HG03442 (cell line): Measurements from ENCODE around the gene PTPN13.

Experiments
- ATAC-seq: cut with Tn5 transposase; IDR thresholded peaks from one replicate; pipeline ENCODE4 v1.9.1; 2021; ENCODE audit warnings: mild to moderate bottlenecking, moderate library complexity; ENCODE audit not compliant: unreplicated experiment

Gene PTPN13

DNA sequence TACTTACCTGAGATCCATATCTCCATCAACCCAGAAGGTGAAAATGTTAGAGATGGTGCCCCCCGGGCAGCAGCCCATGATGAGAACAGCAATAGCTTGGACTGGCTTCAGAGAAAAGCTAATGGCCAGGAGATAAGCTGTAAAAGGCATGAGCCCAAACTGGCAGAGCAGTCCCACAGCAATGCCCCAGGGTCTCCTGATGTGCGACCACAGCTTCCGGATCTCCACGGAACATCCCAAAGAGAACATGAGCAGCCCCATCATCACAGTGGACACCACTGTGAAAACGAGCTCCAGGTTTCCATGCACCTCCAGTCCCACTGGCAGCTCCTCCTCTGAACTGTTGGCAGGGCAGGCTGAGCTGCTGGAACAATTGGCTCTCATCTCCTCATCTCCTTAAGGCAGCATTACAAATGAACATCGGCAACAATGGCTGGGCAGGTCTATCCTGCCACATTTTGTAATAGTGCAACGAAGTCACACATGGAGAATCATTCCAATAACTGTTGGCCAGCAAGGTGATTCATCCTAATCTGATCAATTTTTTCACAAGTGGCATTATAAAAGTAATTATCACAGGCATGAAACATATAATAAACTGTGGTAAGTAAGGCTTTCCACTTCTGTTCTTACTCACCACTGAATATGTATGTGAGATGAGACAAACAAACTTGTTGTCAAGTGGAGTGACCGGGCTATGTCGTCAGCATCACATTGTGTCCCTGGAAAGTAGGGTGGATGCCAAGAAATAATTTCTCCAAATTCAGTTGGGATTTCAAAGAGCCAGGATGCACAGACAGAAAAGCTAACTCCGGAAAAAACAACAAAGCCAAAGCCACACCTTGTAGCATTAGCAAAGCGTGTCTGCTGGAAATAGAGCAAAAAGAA lies 254.9 kb downstream of the PTPN13 start, which contains the start of gene SLC10A6:
TSS of gene SLC10A6 (minus strand) at position 653 of the 888 bp plus-strand sequence. CDS start at position 384, 269 bp downstream.
- ATAC-seq = no peak

DNA sequence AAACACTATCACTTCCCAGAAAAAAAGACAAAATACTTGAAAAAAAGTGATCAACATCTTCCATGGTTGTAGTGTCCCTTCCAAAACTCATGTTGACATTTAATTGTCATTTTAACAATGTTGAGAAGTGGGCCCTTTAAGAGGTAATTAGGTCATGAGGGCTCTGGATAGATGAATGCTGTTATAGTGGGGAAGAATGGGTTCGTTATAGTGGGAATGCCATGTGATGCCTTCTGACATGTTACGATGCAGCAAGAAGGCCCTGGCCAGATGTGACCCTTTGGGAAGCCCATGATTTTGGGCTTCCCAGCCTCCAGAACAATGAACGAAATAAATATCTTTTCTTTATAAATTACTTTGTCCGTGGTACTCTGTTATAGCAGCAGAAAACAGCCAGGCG lies 259.1 kb downstream of the PTPN13 start:
- ATAC-seq = no peak

DNA sequence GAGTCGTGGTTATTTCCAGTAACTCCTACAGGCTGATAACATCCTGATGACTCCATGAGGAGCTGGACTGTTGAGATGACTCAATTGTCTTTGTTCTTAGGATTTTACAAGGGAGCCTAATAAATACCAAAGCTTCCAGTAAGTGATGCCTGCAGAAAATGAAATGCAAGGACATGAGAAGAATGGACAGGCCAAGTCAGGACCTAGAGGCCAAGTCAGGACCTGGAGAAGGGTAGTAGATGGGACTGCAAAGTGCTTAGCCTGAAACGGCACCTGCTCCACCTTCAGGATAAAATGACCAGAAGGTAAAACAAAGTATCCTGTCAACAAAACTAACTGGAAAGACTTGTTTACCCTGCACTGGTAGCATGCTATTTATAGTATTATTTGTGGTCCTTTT lies 261.5 kb downstream of the PTPN13 start:
- ATAC-seq = no peak

DNA sequence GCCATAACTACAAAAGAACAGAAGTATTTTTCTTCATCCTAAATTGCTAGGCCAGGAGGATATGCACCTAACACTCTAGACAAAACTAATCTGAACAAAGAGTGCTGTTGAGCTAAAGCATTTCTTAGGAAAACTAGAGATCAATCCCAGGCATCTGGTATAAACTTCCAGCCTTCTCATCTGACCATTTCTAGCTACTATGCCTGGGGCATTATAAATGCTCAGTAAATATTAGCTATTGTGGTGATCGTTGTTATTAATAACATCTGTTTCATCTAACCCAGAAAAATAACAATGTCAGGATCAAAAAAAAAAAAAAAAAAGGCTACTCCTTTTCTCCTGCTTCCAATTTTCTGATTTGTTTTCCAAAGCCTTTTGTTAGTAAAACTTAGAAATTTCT lies 262.8 kb downstream of the PTPN13 start:
- ATAC-seq = no peak

DNA sequence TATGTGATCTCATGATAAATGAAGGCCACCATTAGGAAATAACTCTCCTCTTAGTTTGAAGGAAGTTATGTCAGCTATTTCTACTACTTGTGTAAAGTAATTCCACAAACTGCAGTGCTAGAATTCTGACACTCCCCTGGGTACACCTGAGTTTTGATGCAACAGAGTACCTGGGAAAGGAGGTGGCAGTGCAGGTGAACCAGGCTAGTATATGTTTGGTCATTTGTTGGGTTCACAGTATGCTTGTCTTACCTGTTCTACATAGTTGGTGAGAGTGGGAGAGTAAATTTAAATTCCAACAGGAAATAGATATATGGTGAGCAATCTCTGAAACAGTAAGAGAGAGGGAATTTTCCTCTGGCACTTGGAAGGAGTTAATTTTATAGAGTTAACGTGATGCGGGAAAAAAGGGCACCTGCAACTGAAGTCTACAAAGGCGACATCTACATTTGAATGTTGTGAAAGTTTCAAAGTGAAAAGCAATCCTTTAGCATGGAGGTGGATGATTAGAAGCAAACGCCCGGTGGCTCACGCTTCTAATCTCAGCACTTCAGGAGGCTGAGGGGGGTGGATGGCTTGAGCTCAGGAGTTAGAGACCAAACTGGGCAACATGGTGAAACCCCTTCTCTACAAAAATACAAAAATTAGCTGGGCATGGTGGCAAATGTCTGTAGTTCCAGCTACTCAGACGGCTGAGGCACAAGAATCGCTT lies 263.4 kb downstream of the PTPN13 start:
- no peak for ATAC-seq
